OCI-LY3 (cell line): Measurements from ENCODE around the gene SSBP2.

Experiments
- CTCF ChIP-seq: fragments of 200-600, 300-600 bp; sonication (generic); IDR thresholded peaks from 2 replicates; pipeline ENCODE4 v1.5.1; 2014; ENCODE audit warnings: antibody characterized with exemption, low read length, low read depth
- EZH2phosphoT487 ChIP-seq: fragments of 200-600 bp; shearing (Covaris generic); IDR thresholded peaks from 2 replicates; pipeline ENCODE4 v1.6.1; 2018; ENCODE audit warnings: antibody characterized with exemption, mixed run types, low read depth

DNA sequence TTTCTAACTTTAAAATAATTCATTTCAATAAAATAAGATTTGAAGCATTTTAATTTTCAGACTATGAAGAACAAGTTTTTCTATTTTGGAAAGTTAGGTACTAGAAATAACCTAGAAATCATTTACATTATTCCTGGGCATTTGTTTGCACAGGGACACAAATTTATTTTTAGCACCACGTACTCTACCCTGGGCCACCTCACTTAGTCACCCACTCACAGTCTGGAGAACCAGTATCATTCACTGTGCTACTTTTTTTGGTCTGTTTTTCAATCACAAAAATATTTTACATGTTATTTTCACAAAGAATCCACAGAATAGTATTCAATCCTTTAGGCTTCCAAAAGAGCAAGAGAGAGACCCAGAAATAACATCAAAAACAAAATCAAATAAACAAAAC lies 228.3 kb downstream of the SSBP2 start:
- TF ChIP-seq CTCF (no peak), EZH2phosphoT487 (no peak)
